DND-41 (cell line): ENCODE measurements around the gene TMED4.

Experiments
- ATAC-seq: fragments of 200-7000 bp; cut with Tn5 transposase; 3 replicates; pipeline ENCODE4 v1.9.1; 2021; ENCODE audit warnings: low read depth; ENCODE audit not compliant: insufficient read depth
- DNase-seq: peaks from one replicate; pipeline ENCODE4 v3.0.0-alpha.2; 2020
- H2AFZ ChIP-seq: 2 replicates; pipeline ENCODE4 v1.6.0; 2012; ENCODE audit warnings: low read depth, low read length
- H3K27ac ChIP-seq: 2 replicates; pipeline ENCODE4 v1.5.1; 2012; ENCODE audit warnings: low read length, inconsistent platforms
- H3K27me3 ChIP-seq: fragments of 200-600 bp; sonication (generic); 2 replicates; pipeline ENCODE4 v1.6.0; 2012; ENCODE audit warnings: low read length, mild to moderate bottlenecking, inconsistent platforms; ENCODE audit not compliant: insufficient read depth, poor library complexity
- H3K36me3 ChIP-seq: 2 replicates; pipeline ENCODE4 v1.5.1; 2012; ENCODE audit warnings: low read length, inconsistent platforms; ENCODE audit not compliant: insufficient read depth
- H3K4me1 ChIP-seq: 2 replicates; pipeline ENCODE4 v1.5.1; 2012; ENCODE audit warnings: mild to moderate bottlenecking, low read length; ENCODE audit not compliant: insufficient read depth
- H3K4me2 ChIP-seq: 2 replicates; pipeline ENCODE4 v1.6.0; 2012; ENCODE audit warnings: mild to moderate bottlenecking, moderate library complexity, low read length, inconsistent platforms; ENCODE audit not compliant: insufficient read depth
- H3K4me3 ChIP-seq, 2 experiments: fragments of 200-600 bp in 1 of 2; shearing (Covaris generic) in 1 of 2; 2 replicates each; pipeline ENCODE4 v1.5.1; 2012 to 2016; ENCODE audit warnings: inconsistent platforms in 2 of 2, low read length in 2 of 2, mild to moderate bottlenecking in 2 of 2, low read depth in 1 of 2, moderate library complexity in 1 of 2
- H3K79me2 ChIP-seq: 2 replicates; pipeline ENCODE4 v1.6.0; 2012; ENCODE audit warnings: low read length, inconsistent platforms; ENCODE audit not compliant: insufficient read depth
- H3K9ac ChIP-seq: 2 replicates; pipeline ENCODE4 v1.6.0; 2012; ENCODE audit warnings: low read depth, mild to moderate bottlenecking, inconsistent platforms, low read length, moderate library complexity
- H3K9me3 ChIP-seq: 2 replicates; pipeline ENCODE4 v1.5.1; 2012; ENCODE audit warnings: low read length, moderate library complexity, mild to moderate bottlenecking, inconsistent platforms; ENCODE audit not compliant: insufficient read depth, severe bottlenecking
- H4K20me1 ChIP-seq: 2 replicates; pipeline ENCODE4 v1.6.0; 2012; ENCODE audit warnings: low read length; ENCODE audit not compliant: insufficient read depth
- EZH2 ChIP-seq: IDR thresholded peaks from 3 replicates; pipeline ENCODE4 v1.6.1; 2012; ENCODE audit warnings: borderline replicate concordance, low read depth, mild to moderate bottlenecking, moderate library complexity, low read length, inconsistent platforms; ENCODE audit not compliant: severe bottlenecking
- TF ChIP-seq, protein P1 (sequence below): IDR thresholded peaks from 2 replicates; pipeline ENCODE4 v1.5.1; 2012; ENCODE audit warnings: borderline replicate concordance, low read length, moderate library complexity, mild to moderate bottlenecking; ENCODE audit not compliant: poor library complexity, severe bottlenecking; ENCODE audit errors: extremely low read depth

Gene TMED4

DNA sequence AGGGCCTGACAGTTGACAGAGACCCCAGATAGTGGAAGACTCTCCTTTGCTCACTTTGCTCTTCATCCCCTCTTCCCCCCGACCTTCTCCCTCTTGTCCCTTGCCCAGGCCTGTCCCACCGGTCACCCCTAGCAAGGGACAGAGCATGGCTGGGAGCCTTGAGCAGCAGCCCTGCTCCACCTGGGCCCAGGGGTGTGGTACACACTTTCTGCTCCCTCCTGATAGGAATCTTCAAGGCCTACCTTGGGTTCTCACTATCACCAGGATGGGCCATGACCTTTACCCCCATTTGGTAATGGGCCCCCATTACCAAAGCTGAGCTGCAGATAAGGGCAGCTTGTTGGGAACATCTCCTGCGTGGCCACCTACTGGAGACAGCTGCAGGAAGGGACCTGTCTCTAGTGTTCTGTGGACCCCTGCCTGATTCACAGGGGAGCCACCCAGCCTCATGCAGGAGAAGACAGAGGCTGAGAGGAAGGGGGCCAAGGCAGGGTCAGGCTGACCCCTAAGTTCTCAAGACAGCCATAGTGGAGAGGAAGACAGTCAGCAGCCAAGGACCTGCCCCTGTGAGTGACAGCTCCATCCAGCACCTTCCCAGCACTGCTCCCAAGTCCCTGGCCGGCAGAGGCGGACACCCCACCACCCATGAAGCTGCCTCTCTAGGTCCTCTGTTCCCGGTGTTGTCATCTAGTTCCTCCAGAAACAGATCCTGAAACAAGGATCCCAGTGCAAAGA lies 40.0 kb downstream of the TMED4 start:
- Histone ChIP-seq H3K4me3 (no peak overlapping the region), H3K9ac (no peak overlapping the region)

DNA sequence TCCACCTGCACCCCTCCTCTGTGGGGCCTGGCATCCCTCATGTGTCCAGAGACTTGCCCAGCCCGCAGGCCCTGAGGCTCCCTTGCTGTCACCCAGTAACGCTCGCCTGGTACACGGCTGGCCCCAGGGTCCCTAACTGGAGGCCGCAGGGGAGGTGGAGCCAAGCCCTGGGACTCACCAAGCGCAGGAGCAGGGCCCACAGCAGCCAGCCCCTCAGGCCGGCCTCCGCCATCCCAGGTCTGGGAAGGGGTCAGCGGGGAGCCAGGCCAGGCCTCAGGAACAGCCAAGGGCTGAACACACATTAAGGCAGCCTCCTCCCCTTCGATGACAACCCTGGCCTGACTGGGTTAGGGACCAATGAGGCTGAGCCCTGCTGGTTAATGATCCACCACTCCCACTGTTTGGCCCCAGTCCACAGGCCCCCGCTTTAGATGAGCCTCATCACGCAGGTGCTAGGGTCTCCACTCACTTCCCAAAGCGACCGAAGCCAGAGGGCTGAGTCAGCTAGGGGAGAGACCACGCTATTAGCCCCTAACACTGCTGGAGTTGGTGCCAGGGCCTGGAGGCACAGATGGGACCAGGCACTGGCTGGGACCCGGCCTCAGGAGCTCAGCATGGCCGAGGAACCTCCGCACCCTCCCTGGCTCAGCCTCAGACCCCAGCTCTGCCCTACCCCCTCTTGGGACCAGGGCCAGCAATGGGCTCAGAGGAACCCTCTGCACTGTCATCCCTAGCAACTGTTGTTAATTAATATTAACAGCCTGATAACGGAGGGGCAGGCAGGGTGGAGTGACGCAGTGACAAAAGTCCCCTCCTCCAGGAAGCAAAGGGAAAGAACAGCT lies 40.8 kb downstream of the TMED4 start, which contains the start of gene NPC1L1:
NPC1L1 (minus strand) TSS at position 303 of the 842 bp plus-strand sequence; CDS start at position 232, 71 bp downstream.
- H3K9ac ChIP-seq, result no peak within 1 kb of the TSS
- H2AFZ ChIP-seq, result no peak within 1 kb of the TSS
- no peak for DNase-seq
- H3K36me3 ChIP-seq, result no peaks in the 10 kb centered on the region
- no peaks in the 10 kb centered on the region for H3K9me3 ChIP-seq
- TF ChIP-seq, protein P1, sequence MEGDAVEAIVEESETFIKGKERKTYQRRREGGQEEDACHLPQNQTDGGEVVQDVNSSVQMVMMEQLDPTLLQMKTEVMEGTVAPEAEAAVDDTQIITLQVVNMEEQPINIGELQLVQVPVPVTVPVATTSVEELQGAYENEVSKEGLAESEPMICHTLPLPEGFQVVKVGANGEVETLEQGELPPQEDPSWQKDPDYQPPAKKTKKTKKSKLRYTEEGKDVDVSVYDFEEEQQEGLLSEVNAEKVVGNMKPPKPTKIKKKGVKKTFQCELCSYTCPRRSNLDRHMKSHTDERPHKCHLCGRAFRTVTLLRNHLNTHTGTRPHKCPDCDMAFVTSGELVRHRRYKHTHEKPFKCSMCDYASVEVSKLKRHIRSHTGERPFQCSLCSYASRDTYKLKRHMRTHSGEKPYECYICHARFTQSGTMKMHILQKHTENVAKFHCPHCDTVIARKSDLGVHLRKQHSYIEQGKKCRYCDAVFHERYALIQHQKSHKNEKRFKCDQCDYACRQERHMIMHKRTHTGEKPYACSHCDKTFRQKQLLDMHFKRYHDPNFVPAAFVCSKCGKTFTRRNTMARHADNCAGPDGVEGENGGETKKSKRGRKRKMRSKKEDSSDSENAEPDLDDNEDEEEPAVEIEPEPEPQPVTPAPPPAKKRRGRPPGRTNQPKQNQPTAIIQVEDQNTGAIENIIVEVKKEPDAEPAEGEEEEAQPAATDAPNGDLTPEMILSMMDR, result no peak
- TF ChIP-seq EZH2, result no peak
- no peak within 1 kb of the TSS for H3K4me2 ChIP-seq
- H3K4me1 ChIP-seq, result no peaks in the 10 kb centered on the region
- no peak within 1 kb of the TSS for H3K4me3 ChIP-seq
- ATAC-seq, result no peak
- H3K27ac ChIP-seq, result no peak within 1 kb of the TSS
- peaks cover 3% of the 10 kb centered on the region for H3K27me3 ChIP-seq
- H3K79me2 ChIP-seq, result no peaks in the 10 kb centered on the region
- no peaks in the 10 kb centered on the region for H4K20me1 ChIP-seq

More for the DNA sequence above, 40.0 kb downstream of the TMED4 start:
- no peak overlapping the region for H3K4me2 ChIP-seq
- no peaks in the 10 kb centered on the region for H3K36me3 ChIP-seq
- no peak for ATAC-seq
- peaks cover 3% of the 10 kb centered on the region for H3K27me3 ChIP-seq
- H2AFZ ChIP-seq, result no peak overlapping the region
- TF ChIP-seq EZH2, result no peak
- TF ChIP-seq, protein P1, result no peak
- no peak overlapping the region for H3K27ac ChIP-seq
- H3K9me3 ChIP-seq, result no peaks in the 10 kb centered on the region
- H4K20me1 ChIP-seq, result no peaks in the 10 kb centered on the region
- DNase-seq, result no peak
- H3K4me1 ChIP-seq, result no peaks in the 10 kb centered on the region
- no peaks in the 10 kb centered on the region for H3K79me2 ChIP-seq

DNA sequence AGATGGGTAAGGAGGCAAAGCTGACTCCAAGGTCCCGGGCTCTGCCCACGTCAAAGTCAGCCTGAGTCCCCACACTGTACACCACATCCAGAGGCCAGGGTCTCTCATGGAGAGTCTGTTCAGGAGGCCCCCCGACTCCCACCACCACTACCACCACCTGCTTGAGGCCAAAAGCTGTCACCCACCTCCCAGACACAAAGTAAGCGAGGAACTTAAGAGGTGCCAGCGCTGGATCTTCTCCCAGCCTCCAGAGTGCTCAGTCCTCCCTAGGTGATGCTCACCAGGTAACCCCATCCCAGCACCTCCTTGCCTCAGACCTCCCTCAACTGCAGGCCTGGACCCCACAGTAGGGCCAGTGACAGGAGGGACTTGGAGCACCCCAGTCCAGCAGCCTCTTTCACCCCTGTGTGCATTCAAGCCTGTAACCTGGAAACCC lies 41.4 kb downstream of the TMED4 start:
- TF ChIP-seq EZH2, result no peak
- TF ChIP-seq, protein P1, result no peak
- no peak for ATAC-seq
- H3K27ac ChIP-seq, result no peak overlapping the region
- H4K20me1 ChIP-seq, result no peaks in the 10 kb centered on the region
- H3K4me2 ChIP-seq, result no peak overlapping the region
- DNase-seq, result no peak
- H3K9ac ChIP-seq, result no peak overlapping the region
- no peaks in the 10 kb centered on the region for H3K9me3 ChIP-seq
- H3K27me3 ChIP-seq, result peaks cover 3% of the 10 kb centered on the region
- H3K79me2 ChIP-seq, result no peaks in the 10 kb centered on the region
- no peak overlapping the region for H3K4me3 ChIP-seq
- no peaks in the 10 kb centered on the region for H3K4me1 ChIP-seq
- H3K36me3 ChIP-seq, result no peaks in the 10 kb centered on the region
- H2AFZ ChIP-seq, result no peak overlapping the region
